Measurements from ENCODE around the gene CA10.

GRCh38 chr17:51645056-51645455, 513.5 kb downstream of the CA10 start:
- TF ChIP-seq POLR2A (IDR thresholded peaks at IDR 0.05) (no peak), POLR2AphosphoS5 (IDR thresholded peaks at IDR 0.05) (no peak), EP300 (IDR thresholded peaks at IDR 0.05) (no peak)
- TF ChIP-seq, protein P1, sequence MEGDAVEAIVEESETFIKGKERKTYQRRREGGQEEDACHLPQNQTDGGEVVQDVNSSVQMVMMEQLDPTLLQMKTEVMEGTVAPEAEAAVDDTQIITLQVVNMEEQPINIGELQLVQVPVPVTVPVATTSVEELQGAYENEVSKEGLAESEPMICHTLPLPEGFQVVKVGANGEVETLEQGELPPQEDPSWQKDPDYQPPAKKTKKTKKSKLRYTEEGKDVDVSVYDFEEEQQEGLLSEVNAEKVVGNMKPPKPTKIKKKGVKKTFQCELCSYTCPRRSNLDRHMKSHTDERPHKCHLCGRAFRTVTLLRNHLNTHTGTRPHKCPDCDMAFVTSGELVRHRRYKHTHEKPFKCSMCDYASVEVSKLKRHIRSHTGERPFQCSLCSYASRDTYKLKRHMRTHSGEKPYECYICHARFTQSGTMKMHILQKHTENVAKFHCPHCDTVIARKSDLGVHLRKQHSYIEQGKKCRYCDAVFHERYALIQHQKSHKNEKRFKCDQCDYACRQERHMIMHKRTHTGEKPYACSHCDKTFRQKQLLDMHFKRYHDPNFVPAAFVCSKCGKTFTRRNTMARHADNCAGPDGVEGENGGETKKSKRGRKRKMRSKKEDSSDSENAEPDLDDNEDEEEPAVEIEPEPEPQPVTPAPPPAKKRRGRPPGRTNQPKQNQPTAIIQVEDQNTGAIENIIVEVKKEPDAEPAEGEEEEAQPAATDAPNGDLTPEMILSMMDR (IDR thresholded peaks at IDR 0.05), result no peak

All from sigmoid colon (tissue), 4 donors.